CD4-positive, alpha-beta T cell (primary cell): ENCODE measurements around the gene CCDC187. TPM values are rescaled to one million over a fixed set of nuclear protein-coding genes. Genes with fewer than 3 reads are reported as not detected.

Experiments used
- ATAC-seq: fragments of 200-7000 bp; cut with Tn5 transposase; one replicate; pipeline ENCODE4 v1.10.0; 2022; ENCODE audit warnings: mild to moderate bottlenecking; ENCODE audit not compliant: poor library complexity
- CTCF ChIA-PET: fragments of 350-600 bp; sonication (Branson Sonifier 250); formaldehyde crosslinking; loops from one replicate; lab custom pipeline; 2021; ENCODE audit warnings: antibody characterized with exemption, inconsistent platforms; lab: Charles Lee
- POLR2A ChIA-PET: fragments of 350-600 bp; sonication (Branson Sonifier 250); formaldehyde crosslinking; loops from one replicate; lab custom pipeline; 2021; ENCODE audit warnings: antibody characterized with exemption, inconsistent platforms; lab: Charles Lee
- DNase-seq, 14 experiments: peaks; one replicate each; pipeline ENCODE4 v3.0.0-alpha.2; 2013 to 2020; ENCODE audit warnings: mixed read lengths in 2 of 14
- H3K27ac ChIP-seq, 2 donors: one replicate each; pipeline versions ENCODE4 v1.5.1 to v1.7.0; 2013; ENCODE audit warnings: low read length in 2 of 2, low read depth in 1 of 2, mild to moderate bottlenecking in 1 of 2
- H3K27me3 ChIP-seq, 2 experiments: 1 replicate in 1 of 2; 2 replicates in 1 of 2; pipeline versions ENCODE4 v1.6.1 to v1.7.0; 2013; ENCODE audit warnings: low read length in 2 of 2, control low read depth in 1 of 2, mild to moderate bottlenecking in 1 of 2, moderate library complexity in 1 of 2; ENCODE audit not compliant: insufficient read depth in 2 of 2, control insufficient read depth in 1 of 2
- H3K36me3 ChIP-seq: one replicate; pipeline ENCODE4 v1.6.1; 2013; ENCODE audit warnings: low read length, control low read depth; ENCODE audit not compliant: insufficient read depth
- H3K4me1 ChIP-seq: one replicate; pipeline ENCODE4 v1.6.1; 2013; ENCODE audit warnings: low read length, control low read depth; ENCODE audit not compliant: insufficient read depth
- H3K4me3 ChIP-seq: one replicate; pipeline ENCODE4 v1.5.1; 2013; ENCODE audit warnings: mild to moderate bottlenecking, low read length, moderate library complexity
- H3K9me3 ChIP-seq, 2 experiments: 1 replicate in 1 of 2; 2 replicates in 1 of 2; pipeline versions ENCODE4 v1.6.1 to v1.7.0; 2013; ENCODE audit warnings: low read length in 2 of 2, mild to moderate bottlenecking in 2 of 2, control low read depth in 1 of 2, moderate library complexity in 1 of 2; ENCODE audit not compliant: control insufficient read depth in 1 of 2, insufficient read depth in 1 of 2
- H3K27ac Mint-ChIP-seq: one replicate; pipeline ENCODE4 v1.8.0; 2020; ENCODE audit warnings: mixed read lengths
- H3K27me3 Mint-ChIP-seq: one replicate; pipeline ENCODE4 v1.8.0; 2021; ENCODE audit warnings: mixed read lengths
- H3K36me3 Mint-ChIP-seq: one replicate; pipeline ENCODE4 v1.8.0; 2021; ENCODE audit warnings: low read depth, mixed read lengths
- H3K4me1 Mint-ChIP-seq: one replicate; pipeline ENCODE4 v1.8.0; 2021; ENCODE audit warnings: low read depth, mixed read lengths
- H3K4me3 Mint-ChIP-seq: one replicate; pipeline ENCODE4 v1.8.0; 2020; ENCODE audit warnings: mild to moderate bottlenecking, mixed read lengths
- H3K9me3 Mint-ChIP-seq: one replicate; pipeline ENCODE4 v1.8.0; 2020; ENCODE audit warnings: mixed read lengths
- CTCF ChIP-seq: fragments of 200-600 bp; IDR thresholded peaks from one replicate; pipeline ENCODE4 v1.8.0; 2022; ENCODE audit warnings: antibody characterized with exemption, mild to moderate bottlenecking
- intact Hi-C, 2 experiments: fragments of 100-400 bp; cut with DNase I in 1 of 2; cut with micrococcal nuclease in 1 of 2; formaldehyde crosslinking; loops; one replicate each; pipeline versions ENCODE4 v1.15.1 to v1.9.0; 2023 to 2025; cut with DNase I, micrococcal nuclease
- total RNA-seq, 174 experiments: library from RNA in 2 of 174; stranded (reverse) in 2 of 174; gene quantifications; one replicate each; pipeline ENCODE4 v1.2.3 and lab custom pipeline; 2021 to 2026

The CCDC187 gene
- total RNA-seq, 2 experiments from 2014 or later, result not detected

- Mint-ChIP-seq H3K27me3 (no peaks in the 10 kb centered on the region), H3K4me3 (no peak overlapping the region), H3K4me1 (no peaks in the 10 kb centered on the region), H3K9me3 (no peaks in the 10 kb centered on the region), H3K27ac (no peak overlapping the region), H3K36me3 (no peaks in the 10 kb centered on the region)
- POLR2A ChIA-PET, result no interaction called here
- no peak for ATAC-seq
- Histone ChIP-seq H3K4me3 (no peak overlapping the region), H3K9me3 (no peaks in the 10 kb centered on the region), H3K36me3 (no peaks in the 10 kb centered on the region), H3K4me1 (no peaks in the 10 kb centered on the region), H3K27ac (no peak overlapping the region), H3K27me3 (peaks cover 0 to 4% of the 10 kb centered on the region in 2 experiments)
- intact Hi-C loops, result no loop called here
- no peak for TF ChIP-seq CTCF
- no peak for DNase-seq
- CTCF ChIA-PET, result no interaction called here
Observed at GRCh38 chr9:136253246-136254130, 50.4 kb downstream of the CCDC187 start.

GRCh38 chr9:136252846-136253245, 51.0 kb downstream of the CCDC187 start:
- ATAC-seq (no peak), DNase-seq (no peak)
- ChIA-PET POLR2A (no interaction called here), CTCF (no interaction called here)
- intact Hi-C loops, result no loop called here
- no peaks in the 10 kb centered on the region for H3K36me3 ChIP-seq
- no peaks in the 10 kb centered on the region for H3K27me3 Mint-ChIP-seq
- no peak overlapping the region for H3K4me3 ChIP-seq
- no peak overlapping the region for H3K4me3 Mint-ChIP-seq
- H3K9me3 ChIP-seq, result no peaks in the 10 kb centered on the region
- no peaks in the 10 kb centered on the region for H3K36me3 Mint-ChIP-seq
- H3K27ac ChIP-seq, result no peak overlapping the region
- no peaks in the 10 kb centered on the region for H3K4me1 Mint-ChIP-seq
- no peaks in the 10 kb centered on the region for H3K4me1 ChIP-seq
- H3K27ac Mint-ChIP-seq, result no peak overlapping the region
- TF ChIP-seq CTCF, result no peak
- no peaks in the 10 kb centered on the region for H3K9me3 Mint-ChIP-seq
- H3K27me3 ChIP-seq, result peaks cover 0 to 4% of the 10 kb centered on the region in 2 experiments

GRCh38 chr9:136252281-136252680, 51.6 kb downstream of the CCDC187 start:
- DNase-seq (no peak), ATAC-seq (no peak)
- H3K36me3 ChIP-seq, result no peaks in the 10 kb centered on the region
- Mint-ChIP-seq H3K9me3 (no peaks in the 10 kb centered on the region), H3K4me3 (no peak overlapping the region), H3K27ac (no peak overlapping the region), H3K4me1 (no peaks in the 10 kb centered on the region), H3K27me3 (no peaks in the 10 kb centered on the region), H3K36me3 (no peaks in the 10 kb centered on the region)
- H3K27ac ChIP-seq, result no peak overlapping the region
- intact Hi-C loops, result no loop called here
- peaks cover 0 to 4% of the 10 kb centered on the region in 2 experiments for H3K27me3 ChIP-seq
- CTCF ChIA-PET, result no interaction called here
- no peak for TF ChIP-seq CTCF
- H3K4me1 ChIP-seq, result no peaks in the 10 kb centered on the region
- H3K9me3 ChIP-seq, result no peaks in the 10 kb centered on the region
- POLR2A ChIA-PET, result no interaction called here
- H3K4me3 ChIP-seq, result no peak overlapping the region
